DMS153 treated with DMSO at 0.1 percent for 48 hours (cell line): Measurements from ENCODE around the gene CAVIN1.
A peak's percentile ranks its signal among the peaks of the same experiment; 100 is the strongest.
"Not testable (repeated sequence)": the region's sequence is repeated elsewhere in the genome, so short reads cannot be mapped to it uniquely, and the experiment has no call there.

Experiments
- DNase-seq: peaks from one replicate; lab custom pipeline; 2025; ENCODE audit not compliant: unreplicated experiment; lab: John Stamatoyannopoulos, UW

Gene CAVIN1

GRCh38 chr17:42436391-42436790 lies 13.3 kb upstream of the CAVIN1 start:
- DNase-seq: no peak

GRCh38 chr17:42431758-42432161 lies 8.7 kb upstream of the CAVIN1 start:
- no peak for DNase-seq

- DNase-seq: no peak
These were observed 6.8 kb upstream of the CAVIN1 start for GRCh38 chr17:42429726-42430447.

GRCh38 chr17:42428141-42428944 lies 5.3 kb upstream of the CAVIN1 start:
- peak; percentile 37 for DNase-seq

DNA sequence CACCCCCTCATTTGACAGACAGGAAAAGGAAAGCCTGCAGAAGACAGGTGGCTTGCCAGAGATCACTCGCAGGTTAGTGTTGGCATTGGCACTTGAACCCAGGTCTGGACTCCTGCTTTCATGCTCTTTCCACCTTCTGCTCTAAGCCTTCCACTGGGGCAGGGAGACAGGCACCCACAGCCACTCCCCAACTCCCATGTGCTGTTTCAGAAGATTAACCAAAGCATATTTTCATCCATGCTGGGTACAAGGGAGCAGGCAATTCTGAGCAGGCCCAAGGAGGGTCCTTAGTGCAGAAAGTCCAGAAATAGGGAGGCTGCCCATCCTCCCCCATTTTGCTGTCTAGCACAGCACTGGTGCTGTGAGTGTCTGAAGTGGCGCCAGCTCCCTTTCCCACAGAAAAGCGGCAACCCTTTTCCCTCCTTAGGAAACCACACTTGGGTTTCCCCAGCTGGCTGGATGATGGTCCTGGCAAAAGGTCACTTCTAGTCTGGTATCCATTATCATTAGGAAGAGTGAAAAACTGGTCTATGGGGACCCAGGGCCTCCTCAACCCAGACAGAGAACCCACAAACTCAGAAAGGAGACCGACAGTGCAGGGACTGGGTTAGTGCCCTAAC lies 2.0 kb upstream of the CAVIN1 start:
- DNase-seq: no peak

- no peak for DNase-seq
These were observed 710 bp upstream of the CAVIN1 start for GRCh38 chr17:42423766-42424165.

DNA sequence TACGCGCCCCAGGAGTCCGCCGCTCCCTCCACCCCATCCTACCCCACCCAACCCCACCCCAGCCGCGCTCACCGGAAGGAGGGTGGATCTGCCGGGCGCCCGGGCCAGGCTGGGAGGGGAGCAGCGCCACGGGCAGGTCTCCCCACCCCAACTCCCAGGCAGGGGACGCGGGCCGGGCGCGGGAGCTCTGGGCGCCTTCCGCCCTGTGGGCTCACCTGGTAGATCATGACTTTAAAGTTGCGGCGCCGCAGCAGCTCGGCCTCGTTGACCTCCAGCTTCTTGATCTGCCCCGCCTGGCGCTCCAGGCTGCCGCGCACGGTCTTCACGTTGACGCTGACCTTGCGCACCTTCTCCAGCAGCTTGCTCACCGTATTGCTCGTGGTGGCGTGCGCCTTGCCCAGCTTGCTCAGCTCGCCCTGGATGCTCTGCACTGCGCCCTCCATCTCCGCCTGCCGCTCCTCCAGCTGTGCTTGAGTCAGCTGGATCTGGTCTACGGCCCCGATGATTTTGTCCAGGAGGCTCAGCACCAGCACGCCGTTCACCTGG lies 571 bp downstream of the CAVIN1 start:
- DNase-seq: no peak

- no peak for DNase-seq
These were observed 1.3 kb downstream of the CAVIN1 start for GRCh38 chr17:42421507-42422338.

- DNase-seq: no peak
These were observed 1.9 kb downstream of the CAVIN1 start for GRCh38 chr17:42421136-42421506.

DNA sequence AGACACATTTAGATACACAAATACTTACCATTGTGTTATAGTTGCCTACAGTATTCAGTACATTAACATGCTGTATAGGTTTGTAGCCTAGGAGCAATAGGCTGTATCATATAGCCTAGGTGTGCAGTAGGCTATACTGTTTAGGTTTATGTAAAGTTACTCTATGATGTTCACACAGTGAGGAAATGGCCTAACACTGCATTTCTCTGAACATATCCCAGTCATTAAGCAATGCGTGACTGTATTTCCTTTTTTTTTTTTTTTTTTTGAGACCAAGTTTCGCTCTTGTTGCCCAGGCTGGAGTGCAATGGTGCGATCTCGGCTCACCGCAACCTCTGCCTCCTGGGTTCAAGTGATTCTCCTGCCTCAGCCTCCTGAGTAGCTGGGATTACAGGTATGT lies 5.1 kb downstream of the CAVIN1 start:
- DNase-seq: not testable (repeated sequence)

- DNase-seq: no peak
These were observed 8.2 kb downstream of the CAVIN1 start for GRCh38 chr17:42414704-42415409.

- DNase-seq: no peak
These were observed 9.5 kb downstream of the CAVIN1 start for GRCh38 chr17:42413464-42414040.

DNA sequence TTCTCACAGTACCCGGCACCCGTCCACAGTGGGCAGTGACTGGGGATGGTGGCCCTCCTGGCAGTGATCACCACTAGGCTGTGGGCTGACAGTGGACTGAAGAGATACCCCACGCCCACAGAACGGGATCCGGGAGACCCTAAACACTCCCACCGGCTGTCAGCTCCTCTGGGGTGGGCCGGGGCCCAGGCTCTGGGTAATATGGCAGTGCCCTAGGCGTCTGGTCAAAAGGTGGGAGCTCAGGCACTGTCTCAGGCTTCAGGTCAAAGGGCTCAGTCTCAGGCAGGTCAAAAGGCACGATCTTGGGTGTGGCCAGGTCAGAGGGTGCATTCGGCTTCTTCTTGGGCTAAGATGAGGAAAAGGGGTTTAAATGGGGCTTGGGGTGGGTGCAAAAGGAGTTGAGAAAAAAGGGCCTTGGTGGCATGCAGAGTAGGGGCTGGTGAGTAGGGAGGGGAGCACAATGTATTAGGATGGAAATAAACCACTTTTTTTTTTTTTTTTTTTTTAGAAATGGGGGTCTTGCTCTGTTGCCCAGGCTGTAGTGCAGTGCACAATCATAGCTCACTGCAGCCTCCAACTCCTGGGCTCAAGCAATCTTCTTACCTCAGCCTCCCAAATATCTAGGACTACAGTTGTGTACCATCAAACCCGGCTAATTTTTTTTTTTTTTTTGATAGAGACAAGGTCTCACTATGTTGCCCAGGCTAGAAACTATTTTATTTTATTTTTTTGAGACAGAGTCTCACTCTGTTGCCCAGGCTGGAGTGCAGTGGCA lies 11.0 kb downstream of the CAVIN1 start:
- DNase-seq: no peak

DNA sequence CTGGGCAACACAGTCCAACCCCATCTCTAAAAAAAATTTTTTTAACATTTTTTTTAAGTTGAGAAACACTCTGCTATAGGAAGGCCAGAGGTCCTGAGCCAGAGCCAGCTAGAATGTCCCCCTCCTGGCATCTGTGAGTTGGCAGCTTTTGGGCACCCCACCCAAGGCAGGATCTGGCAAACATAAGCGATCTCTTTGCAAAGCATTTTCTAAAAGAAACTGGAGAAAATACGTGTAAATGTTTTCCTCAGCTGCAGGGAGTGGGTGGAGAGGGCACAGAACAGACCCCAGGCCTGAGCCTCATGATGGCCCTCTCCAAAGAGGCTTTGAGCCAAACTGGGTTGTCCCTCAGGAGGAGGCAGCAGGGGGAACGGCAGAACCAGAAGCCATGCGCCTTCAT lies 11.7 kb downstream of the CAVIN1 start:
- DNase-seq: no peak

GRCh38 chr17:42410319-42410685 lies 12.8 kb downstream of the CAVIN1 start:
- no peak for DNase-seq

DNA sequence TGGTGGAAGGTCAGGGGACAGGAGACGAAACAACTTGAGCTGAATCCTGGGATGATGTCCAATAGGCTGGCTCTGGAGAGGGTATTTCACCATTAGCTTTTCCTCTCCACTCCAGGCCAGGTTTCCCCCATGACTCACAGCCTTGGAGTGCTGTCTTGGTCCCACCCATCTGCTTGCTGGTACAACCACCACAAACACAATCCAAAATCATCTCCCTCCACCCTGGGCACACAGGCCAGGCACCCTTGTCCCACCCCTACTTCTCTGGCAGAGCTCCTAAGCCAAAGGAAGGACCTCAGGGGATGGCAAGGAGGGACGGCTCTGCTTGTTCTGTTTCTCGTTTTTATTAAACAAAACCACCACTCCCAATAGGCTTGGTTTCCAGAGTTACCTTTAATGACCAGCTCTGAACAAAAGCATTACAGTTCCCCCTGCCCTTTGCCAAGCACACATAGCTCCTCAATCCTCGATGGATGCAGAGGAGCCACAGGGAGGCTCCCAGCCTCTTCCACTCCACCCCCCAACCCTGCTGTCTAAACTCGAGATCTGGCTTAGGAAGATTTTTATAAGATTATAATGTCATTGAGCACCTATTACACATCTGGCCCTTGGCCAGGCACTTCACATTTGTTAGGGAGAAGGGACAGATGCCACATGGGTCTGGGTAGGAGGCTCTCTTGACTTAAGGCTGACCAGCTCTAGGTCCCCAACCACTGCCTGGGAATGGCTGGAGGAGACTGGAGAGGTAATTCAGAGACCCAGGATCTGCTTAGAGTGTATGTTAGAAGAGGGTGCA lies 13.3 kb downstream of the CAVIN1 start:
- no peak for DNase-seq

DNA sequence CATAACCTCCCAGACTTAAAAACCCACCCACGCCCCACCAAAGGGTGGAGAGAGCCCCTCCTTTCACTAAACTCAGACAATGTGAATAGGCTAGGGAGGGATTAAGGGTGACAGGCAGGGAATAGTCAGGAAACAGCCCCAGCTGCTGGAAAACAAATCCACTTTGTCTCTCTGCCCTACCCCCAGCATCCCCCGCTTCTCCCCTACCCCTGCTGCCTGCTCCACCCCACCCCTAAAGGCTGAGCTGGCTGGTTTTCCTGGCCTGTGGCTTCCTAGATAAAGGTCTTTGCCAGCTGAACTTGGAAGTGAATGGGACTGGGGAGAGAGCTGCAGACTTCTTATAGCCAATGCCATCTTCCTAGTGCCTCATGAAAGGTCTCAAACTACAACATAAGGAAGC lies 15.0 kb downstream of the CAVIN1 start:
- DNase-seq: no peak

- peak; percentile 74 for DNase-seq
These were observed 15.7 kb downstream of the CAVIN1 start for GRCh38 chr17:42407289-42407836.
